GM19372 (cell line): ENCODE results near the gene DOK6.
A peak's percentile ranks its signal among the peaks of the same experiment; 100 is the strongest.

Source experiments
- ATAC-seq: cut with Tn5 transposase; IDR thresholded peaks from one replicate; pipeline ENCODE4 v1.9.1; 2021; ENCODE audit warnings: mild to moderate bottlenecking, low read depth, moderate library complexity; ENCODE audit not compliant: unreplicated experiment

The DOK6 gene

DNA sequence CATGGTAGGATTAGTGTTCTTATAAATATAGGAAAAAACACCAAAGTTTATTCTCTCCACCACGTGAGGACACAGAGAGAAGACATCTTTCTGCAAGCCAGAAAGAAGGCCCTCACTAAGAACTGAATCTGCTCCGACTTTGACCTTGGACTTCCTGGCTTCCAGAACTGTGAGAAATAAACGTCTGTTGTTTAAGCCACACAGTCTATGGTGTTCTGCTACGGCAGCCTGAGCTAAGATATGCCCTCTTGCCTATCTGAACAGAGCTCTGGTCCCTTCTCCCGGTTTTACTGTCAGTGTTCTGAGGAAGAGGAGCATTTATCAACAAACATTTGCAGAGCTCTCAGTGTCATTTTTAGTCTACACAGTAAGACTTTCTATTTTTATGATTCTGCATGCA lies 131.3 kb downstream of the DOK6 start:
- no peak for ATAC-seq

DNA sequence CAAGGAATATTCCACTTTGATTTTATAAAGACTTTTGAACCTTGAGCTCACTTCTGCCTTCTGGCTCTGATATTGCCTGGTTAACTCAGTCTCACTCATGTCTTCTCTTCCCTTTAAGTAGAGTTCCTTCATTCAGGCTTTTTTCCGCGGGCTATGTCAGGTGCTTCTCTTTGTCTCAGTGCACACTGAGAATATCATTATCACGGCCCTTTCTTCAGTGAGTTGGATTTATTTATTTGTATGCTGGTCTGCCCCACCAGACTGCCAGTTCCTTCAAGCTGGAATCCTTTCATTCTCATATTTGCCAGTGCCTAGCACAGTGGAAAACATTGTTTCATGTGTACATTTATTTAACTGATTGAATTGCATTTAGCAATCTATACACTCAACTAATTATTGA lies 136.5 kb downstream of the DOK6 start:
- ATAC-seq: no peak

DNA sequence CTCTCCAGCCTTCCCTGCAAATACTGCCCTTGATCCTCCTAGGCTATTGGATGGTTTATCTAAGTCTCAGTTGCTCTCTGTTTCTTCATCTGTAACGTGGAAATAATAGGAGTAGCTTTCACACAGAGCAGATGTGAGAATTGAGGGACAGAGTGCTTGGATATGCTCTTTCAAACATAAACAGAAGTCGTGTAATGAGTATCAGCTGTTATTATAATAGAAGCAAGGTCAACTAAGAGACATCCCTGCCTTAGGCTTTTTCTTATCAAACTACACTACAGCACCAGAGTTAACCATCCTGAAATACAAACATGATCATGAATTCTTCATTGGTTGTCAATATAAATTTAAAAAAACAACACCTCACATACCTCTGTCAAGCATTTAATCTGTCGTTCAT lies 138.2 kb downstream of the DOK6 start:
- no peak for ATAC-seq

DNA sequence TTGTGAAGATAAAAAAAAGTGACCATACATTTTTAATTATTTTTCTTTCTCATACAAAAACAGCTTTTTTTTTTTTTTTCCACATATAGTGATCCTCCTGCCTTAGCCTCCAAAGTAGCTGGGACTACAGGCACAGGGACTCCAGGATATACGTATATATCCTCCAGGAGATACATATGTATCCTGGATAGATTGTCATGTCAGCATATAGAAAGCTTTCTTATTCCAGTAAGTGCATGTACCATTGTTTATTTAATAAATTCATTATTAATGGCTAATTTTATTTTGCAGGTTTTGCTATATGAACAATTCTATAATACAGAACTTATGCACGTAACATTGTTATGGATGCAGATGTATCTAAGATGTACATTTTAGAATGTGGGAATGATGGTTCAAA lies 138.7 kb downstream of the DOK6 start:
- no peak for ATAC-seq

DNA sequence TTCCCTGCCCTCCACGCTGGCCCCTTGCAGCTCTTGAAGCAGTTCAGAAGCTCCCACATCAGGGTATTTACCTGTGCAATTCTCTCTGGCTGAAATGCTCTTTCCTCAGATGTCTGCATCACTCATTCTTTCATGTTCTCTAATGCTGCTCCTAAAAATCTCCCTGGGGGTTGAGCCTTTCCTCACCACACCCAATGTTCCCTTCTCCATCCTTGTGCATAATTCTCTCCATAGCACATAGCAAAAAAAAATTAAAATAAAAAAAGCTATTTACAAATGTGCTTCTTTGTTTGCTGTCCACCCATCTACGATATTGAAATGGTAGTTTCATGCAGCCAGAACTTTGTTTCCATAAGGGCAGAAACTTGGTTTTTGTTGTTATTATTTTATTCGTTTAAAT lies 155.5 kb downstream of the DOK6 start:
- ATAC-seq: no peak

DNA sequence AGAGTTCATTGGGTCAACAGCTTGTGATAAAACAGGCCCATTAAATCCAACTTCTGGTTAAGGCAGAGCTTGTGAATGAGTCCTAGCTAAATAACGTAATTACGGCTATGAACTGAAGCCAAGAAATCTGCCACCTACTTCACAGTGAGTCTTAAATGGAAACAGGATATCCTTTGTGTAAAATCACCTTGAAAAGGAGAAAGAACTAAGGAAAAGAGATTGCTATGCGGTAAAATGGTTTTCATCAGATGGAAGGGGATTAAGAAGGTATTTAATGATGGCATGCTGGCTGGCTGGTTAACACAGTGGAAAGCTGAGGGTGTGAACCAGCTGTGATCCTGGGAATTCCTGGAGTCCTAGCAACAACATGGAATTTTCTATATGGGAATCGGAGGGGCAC lies 156.6 kb downstream of the DOK6 start:
- no peak for ATAC-seq

DNA sequence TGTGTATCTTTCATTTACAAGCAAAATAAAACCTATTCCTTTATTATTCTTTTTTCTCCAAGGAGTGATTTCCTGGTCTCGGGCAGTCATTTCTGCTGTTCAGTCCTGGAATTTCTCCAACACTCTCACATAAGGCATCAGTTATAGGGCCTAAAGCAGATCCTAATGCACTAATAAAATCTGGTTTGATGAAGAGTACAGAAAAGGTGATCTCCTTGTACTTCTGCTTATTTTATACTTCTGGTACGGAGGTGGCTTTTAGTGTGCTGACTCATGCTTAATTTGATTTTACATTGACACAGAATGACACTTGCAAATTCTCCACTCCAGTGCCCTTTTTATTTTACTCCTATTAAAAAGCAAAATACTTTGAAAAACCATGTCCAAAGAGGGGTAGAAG lies 157.4 kb downstream of the DOK6 start:
- ATAC-seq: no peak

DNA sequence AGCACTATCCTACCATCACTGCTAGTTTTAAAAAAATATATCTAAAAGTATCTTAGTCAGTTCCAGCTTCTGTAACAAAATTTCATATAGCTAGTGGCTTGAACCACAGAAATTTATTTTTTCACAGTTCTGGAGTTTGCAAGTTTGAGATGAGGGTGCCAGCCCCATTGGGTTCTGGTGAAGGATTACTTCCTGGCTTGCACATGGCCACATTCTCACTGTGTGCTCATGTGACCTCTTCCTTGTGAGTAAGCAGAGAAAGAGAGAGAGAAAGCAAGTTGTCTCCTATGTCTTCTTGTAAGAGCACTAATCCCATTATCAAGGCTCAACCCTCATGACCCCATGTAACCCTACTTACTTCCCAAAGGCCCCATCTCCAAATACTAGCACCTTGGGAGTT lies 158.9 kb downstream of the DOK6 start:
- ATAC-seq: no peak

DNA sequence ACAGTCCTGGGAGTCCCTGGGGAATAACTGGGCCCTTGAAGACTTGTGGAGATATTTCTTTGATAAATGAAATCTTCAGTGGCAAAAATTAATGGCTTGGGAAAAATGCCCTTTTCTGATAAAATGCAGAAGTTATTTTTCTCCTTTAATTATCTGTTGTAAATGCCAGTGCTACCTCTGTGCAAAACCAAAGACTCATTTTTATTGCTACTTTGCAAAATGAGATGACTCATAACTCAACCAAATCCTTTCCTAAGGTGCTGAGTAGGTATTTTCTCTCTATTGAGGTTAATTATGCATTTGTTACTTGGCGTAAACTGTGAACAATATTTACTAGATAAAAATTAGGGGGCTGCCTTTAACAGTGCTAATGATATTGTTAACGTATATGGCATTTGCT lies 163.9 kb downstream of the DOK6 start:
- no peak for ATAC-seq

DNA sequence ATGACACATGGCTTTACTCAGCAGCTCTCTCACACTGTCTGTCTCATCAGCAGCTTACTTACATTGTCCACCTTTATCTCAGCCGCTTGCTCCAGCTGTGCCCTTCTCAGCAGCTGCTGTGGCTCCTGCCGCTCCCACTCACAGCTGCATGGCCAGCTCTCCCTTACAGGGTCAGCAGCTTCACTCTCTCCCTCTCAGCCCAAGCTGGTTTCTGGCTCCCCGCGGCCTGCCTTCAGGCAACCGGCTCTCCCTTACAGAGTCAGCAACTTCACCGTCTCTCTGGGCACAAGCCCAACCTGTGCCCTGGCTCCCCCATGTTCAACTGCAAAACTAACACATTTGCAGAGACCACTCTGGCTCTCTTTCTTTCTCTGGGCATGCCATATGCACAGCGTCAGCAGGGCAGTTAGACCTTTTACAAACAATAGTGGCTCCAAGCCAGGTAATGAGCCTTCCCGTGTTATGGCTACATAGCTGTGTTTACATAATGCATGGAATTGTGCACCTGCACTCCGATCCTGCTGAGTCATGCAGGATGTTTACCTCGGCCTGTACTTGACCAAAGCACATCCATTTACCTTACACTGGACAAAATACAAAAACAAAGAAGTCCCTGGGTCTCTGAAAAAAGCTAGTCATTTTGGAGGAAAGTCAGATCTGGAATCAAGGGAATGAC lies 167.3 kb downstream of the DOK6 start:
- no peak for ATAC-seq

DNA sequence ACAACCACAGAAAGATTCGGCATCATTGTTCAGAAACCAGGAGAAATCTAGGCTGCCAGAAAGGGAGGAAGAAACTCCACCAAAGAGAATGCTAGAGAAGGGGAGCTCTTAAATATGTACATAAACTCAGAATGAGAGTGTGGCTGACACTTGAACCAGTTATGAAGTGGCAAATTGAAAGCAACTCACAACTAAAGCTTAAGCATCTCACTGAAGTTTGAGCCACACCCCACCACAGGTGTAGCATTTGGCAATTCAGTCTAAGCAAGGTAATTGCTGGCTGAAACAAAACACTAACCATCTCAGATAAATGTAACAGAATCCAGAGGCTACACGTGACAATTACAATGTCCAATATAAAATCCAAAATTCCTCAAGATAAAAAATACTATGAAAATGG lies 168.4 kb downstream of the DOK6 start:
- no peak for ATAC-seq

DNA sequence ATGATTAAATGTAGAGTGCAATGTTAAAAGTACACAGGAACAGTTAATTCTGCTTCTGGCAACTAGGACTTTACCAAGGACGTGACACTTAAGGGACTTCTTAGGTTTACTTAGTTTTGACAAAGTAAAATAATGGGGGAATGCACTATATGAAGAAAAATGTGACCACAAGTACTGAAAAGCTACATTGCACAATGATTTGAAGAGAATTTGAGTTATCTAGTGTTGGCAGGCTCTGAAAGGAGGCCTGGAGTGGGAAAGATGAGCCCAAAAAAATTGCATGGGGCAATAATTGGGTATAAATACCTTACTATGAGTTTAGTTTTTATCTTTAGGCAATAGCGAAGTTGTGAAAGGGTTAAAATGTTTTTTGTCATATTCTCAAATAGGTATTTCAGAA lies 173.7 kb downstream of the DOK6 start:
- no peak for ATAC-seq

DNA sequence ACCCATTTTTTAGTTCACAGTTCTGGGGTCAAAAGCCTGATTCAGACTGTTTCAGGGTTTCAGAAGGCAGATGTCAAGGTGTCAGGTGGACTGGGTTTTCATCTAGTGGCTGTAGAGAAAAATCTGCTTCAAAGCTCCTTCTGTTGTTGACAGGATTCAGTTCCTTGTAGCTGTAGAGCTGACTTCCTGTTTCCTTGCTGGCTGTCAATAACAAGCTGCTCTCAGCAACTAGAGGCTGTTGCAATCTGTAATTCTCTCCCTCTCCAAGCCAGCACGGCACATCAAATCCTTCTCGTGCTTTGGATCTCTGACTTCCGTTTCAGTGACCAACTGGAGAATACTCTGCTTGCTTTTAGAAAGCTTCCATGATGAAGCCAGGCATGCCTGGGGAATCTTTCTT lies 179.4 kb downstream of the DOK6 start:
- peak; percentile 85 for ATAC-seq

DNA sequence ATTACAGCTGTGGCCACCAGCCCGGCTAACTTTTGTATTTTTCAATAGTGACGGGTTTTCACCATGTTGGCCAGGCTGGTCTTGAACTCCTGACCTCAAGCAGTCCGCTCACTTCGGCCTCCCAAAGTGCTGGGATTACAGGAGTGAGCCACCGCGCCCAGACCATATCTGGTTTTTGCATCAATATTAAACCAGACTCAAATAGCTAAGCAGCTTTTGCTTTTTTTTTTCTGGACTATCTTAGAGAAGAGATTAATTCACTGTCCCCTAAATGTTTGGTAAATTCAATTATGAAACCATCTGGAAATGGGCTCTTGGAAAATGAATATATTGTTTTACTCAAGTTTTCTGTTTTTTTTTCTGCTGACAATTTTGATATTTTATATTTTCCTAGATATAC lies 183.7 kb downstream of the DOK6 start:
- ATAC-seq: no peak

DNA sequence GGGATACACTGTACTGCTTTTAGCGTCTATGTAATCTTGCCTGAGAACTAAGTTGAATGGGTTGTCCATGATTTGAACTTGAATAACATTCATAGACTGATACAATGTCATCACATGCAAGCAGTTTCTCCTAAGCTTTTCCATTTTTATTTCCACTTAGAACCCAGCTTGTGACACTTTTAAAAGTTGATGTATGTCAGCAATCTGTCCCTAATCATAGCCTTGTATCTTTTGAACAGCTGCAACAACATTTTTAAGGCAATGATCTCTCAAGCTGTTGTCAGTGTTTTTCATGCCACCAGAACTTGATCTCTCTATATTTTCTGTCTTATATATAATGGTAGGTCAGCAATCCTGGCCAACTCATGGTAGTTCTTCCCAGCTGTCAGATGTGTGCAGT lies 185.0 kb downstream of the DOK6 start:
- no peak for ATAC-seq

DNA sequence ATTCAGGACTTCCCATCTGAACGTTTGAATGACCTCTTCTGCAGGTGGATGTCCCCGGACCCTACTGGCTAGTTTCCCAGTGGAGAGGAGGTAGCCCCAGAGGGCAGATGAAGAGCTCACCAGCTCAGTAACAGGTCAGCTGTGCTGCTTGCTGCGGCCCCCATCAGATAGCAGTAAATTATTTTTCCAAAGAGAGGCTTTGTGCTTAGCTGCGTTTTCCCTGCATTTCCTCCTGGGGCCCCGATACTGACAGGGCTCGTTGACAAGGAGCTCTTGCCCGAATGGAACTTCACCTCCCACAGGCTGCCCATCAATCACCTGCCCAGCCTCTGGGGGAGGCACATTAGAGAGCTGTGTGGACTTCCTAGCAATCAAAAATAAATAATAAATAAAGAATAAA lies 185.8 kb downstream of the DOK6 start:
- no peak for ATAC-seq

DNA sequence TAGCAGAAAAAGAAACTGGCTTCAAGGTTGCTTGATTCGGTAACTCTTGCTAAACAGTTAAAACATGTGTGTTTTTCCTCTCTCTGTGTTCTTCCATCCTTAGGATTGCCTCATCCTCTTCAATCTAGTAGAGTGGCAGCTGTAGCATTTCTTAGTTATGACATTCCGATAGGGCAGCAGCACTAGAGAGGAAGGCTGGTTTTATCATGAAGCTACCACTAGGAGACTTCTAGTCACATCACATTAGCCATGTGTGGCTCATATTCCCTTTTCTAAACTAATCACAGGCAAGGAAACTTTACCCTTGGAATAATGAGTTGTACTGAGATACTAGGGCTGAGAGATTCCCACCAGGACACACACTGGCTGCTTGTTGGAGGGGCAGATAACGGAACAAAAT lies 187.6 kb downstream of the DOK6 start:
- no peak for ATAC-seq

DNA sequence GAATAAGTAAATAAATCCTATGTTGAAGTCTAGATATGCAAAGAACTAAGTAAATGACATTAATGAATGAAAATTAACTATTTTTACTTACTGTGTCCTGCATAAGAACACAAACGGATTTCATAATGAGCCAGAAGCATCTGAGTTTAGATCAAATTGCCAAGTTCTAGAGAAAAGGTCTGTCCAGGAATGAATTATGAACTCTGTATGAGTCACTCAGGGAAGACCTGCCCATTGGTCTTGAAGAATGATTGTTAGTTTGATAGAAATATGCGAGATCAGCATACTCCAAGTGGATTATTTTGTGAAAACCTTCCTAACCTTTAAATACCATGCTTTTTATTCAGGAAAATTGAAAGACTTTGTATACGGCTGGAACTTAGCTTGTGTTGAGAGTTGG lies 189.5 kb downstream of the DOK6 start:
- no peak for ATAC-seq

DNA sequence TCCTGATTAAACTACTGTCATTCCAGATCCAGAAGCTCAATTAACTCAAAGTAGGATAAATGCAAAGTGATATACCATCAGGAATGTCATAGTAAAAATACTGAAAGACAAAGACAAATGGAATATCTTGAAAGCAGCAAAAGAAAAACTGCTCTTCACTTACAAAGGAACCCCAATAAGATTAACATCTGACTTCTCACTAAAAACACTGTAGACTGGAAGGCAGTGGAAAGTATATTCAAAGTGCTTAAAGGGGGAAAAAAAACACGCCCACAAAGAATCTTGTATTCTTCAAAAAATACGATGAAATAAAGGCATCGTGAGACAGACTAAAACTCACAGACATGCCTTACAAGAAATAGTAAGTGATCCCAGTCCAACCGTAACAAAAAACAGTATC lies 195.7 kb downstream of the DOK6 start:
- no peak for ATAC-seq

DNA sequence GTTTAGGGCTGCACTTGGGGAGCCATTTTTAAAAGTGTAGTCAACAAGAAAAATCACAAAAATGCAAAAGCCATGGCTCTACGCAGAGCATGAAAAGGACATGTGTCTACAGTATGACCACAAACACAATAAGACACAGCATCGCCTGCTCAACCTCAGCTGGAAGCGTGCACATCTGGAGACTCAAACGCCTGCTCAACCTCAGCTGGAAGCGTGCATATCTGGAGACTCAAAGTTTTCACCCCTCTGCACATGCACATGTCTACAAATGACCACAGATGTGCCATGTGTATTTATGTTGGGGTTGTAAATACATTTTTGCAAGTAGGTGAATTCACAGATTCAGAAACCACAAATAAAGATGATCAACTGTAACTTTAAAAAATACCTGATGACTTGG lies 196.9 kb downstream of the DOK6 start:
- no peak for ATAC-seq

DNA sequence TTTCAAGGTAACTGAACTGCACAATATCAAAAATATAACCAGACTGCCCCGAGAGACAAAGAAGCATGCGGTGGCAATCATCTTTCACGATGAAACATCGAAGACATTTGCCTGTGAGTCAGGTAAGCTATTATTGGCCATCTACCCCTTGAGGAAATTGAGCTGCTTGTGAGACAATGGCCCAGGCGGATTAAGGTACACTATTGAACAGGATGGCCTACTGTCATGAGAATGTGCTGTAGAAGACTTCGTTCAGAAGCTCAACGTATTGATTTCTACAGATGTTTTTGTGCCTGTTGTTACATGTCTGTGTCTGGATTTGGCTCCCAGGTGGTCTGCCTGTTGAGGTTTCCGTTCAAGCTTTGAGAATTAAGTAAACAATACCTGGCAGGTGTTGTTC lies 198.7 kb downstream of the DOK6 start:
- no peak for ATAC-seq

DNA sequence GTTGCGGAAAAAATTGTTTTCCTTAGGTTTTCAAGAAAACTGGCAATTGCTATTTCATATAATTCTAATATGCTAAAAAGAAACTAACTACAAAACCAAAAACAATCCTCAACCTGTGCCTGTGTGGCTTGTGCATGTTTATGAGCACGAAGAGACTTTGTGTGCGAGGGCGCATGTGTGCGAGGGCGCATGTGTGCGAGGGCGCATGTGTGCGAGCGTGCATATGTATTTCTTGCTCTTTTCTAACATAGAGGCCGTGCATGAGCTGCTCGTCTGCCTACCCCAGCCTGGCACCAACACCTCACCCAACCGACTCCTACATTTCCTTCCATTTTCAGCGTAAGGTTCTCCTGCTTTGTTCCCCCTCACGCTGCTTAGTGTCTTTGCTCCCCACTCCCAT lies 211.6 kb downstream of the DOK6 start:
- ATAC-seq: no peak

DNA sequence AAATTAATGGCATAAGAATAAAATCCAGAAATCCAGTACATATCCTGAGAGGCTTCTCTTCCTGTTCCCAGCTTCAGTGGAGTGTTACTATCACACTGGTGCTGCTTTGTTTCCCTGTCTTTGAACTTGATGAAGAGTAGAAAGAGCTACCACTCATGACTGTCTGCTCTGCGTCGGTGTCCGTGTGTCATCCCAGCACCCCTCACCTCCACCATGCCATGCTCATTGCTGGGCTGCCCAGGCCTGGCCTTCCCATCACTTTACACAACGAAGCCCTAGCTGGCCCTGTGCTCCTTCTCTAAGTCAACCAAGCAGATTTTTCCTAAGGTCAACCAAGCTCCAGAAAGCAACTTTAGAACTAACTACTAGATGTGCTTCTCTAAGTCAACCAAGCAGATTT lies 215.4 kb downstream of the DOK6 start:
- no peak for ATAC-seq
